GM11168 (cell line): Measurements from ENCODE around the gene KRTAP5-2.
"Not testable (repeated sequence)": the region's sequence is repeated elsewhere in the genome, so short reads cannot be mapped to it uniquely, and the experiment has no call there.

ENCODE experiments used
- in situ Hi-C: fragments of 300-500 bp; cut with MboI; formaldehyde crosslinking; loops from one replicate; pipeline ENCODE4 v1.12.0; 2022; ENCODE audit warnings: low sequenced_read_pairs; ENCODE audit not compliant: unreplicated experiment

Gene KRTAP5-2

GRCh38 chr11:1597994-1598380, at the start of gene KRTAP5-2:
Gene KRTAP5-2, minus strand, starts transcription at chr11:1598294. Its CDS starts 44 bp downstream, at chr11:1598250.
- in situ Hi-C loops = no loop called here

- in situ Hi-C loops = not testable (repeated sequence)
These were observed 48.4 kb upstream of the KRTAP5-2 start for GRCh38 chr11:1646540-1646939.

- in situ Hi-C loops = no loop called here
These were observed 47.3 kb upstream of the KRTAP5-2 start for GRCh38 chr11:1645357-1645821.

- in situ Hi-C loops = no loop called here
These were observed 46.7 kb upstream of the KRTAP5-2 start for GRCh38 chr11:1644601-1645356.

GRCh38 chr11:1643146-1643690, 45.1 kb upstream of the KRTAP5-2 start:
- in situ Hi-C loops = no loop called here

- in situ Hi-C loops = no loop called here
These were observed 44.4 kb upstream of the KRTAP5-2 start for GRCh38 chr11:1642288-1643145.

- in situ Hi-C loops = no loop called here
These were observed 43.0 kb upstream of the KRTAP5-2 start for GRCh38 chr11:1641096-1641495.

- in situ Hi-C loops = no loop called here
These were observed 42.2 kb upstream of the KRTAP5-2 start for GRCh38 chr11:1640076-1640946.

GRCh38 chr11:1639666-1640065, 41.6 kb upstream of the KRTAP5-2 start:
- in situ Hi-C loops = no loop called here

GRCh38 chr11:1639102-1639620, 41.1 kb upstream of the KRTAP5-2 start:
- in situ Hi-C loops = no loop called here

- in situ Hi-C loops = no loop called here
These were observed 40.2 kb upstream of the KRTAP5-2 start for GRCh38 chr11:1638344-1638743.

- in situ Hi-C loops = no loop called here
These were observed 39.5 kb upstream of the KRTAP5-2 start for GRCh38 chr11:1637628-1638027.

- in situ Hi-C loops = no loop called here
These were observed 38.3 kb upstream of the KRTAP5-2 start for GRCh38 chr11:1636291-1636950.

GRCh38 chr11:1633864-1634263, 35.8 kb upstream of the KRTAP5-2 start:
- in situ Hi-C loops = no loop called here

GRCh38 chr11:1632053-1632714, 34.1 kb upstream of the KRTAP5-2 start:
- in situ Hi-C loops = no loop called here

- in situ Hi-C loops = no loop called here
These were observed 33.0 kb upstream of the KRTAP5-2 start for GRCh38 chr11:1631066-1631568.

GRCh38 chr11:1630271-1630670, 32.2 kb upstream of the KRTAP5-2 start:
- in situ Hi-C loops = no loop called here

GRCh38 chr11:1629326-1630185, 31.5 kb upstream of the KRTAP5-2 start, which contains the start of gene KRTAP5-5:
Gene KRTAP5-5, plus strand, starts transcription at chr11:1629775. Its CDS starts 66 bp downstream, at chr11:1629841.
- in situ Hi-C loops = no loop called here
